ENCODE results near the gene RBM4B. TPM values are rescaled to one million over a fixed set of nuclear protein-coding genes. Genes with fewer than 3 reads are reported as not detected.
A peak's percentile ranks its signal among the peaks of the same experiment; 100 is the strongest.

The RBM4B gene
- total RNA-seq, 4 donors from 2014 or later, result 4.5 to 11.7 (median 6.5) TPM

DNA sequence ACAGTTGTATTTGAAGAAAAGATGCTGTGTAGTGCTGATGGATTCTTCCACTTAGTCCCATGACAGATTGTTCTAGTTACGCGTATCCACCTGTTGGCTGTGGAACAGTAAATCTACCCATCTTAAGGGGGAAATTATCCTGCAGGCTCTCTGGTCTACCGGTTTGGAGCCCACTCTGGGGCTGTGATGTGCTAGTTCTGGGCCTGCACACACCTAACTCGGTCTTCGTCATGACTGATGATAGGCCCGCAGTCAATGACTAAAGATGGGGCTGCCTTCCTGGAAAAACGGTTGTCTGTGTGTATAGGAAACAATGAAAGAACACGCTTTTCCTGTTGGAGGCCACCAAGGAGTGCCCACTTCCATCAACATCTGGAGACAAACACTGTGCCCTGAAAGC, 6.2 kb upstream of the RBM4B start:
- no peak overlapping the region for H3K4me3 ChIP-seq
- no peaks in the 10 kb centered on the region for H3K9me3 ChIP-seq
- no peaks in the 10 kb centered on the region for H3K4me1 ChIP-seq
- H3K27ac ChIP-seq, result no peak overlapping the region
- intact Hi-C loops (cut with DNase I; ENCODE audit: low total_unique reads) (no loop called here), in situ Hi-C loops (cut with MboI; ENCODE audit: low sequenced_read_pairs in 4 of 4) (loop anchor here in 2 of 4 donors (5.0 to 25.0 kb wide), 2 partner anchors 102 to 272 kb away; partner anchors contain the start of gene NPAS4 (in 2 of the 2))
- no peaks in the 10 kb centered on the region for H3K27me3 ChIP-seq
- TF ChIP-seq, protein P1, sequence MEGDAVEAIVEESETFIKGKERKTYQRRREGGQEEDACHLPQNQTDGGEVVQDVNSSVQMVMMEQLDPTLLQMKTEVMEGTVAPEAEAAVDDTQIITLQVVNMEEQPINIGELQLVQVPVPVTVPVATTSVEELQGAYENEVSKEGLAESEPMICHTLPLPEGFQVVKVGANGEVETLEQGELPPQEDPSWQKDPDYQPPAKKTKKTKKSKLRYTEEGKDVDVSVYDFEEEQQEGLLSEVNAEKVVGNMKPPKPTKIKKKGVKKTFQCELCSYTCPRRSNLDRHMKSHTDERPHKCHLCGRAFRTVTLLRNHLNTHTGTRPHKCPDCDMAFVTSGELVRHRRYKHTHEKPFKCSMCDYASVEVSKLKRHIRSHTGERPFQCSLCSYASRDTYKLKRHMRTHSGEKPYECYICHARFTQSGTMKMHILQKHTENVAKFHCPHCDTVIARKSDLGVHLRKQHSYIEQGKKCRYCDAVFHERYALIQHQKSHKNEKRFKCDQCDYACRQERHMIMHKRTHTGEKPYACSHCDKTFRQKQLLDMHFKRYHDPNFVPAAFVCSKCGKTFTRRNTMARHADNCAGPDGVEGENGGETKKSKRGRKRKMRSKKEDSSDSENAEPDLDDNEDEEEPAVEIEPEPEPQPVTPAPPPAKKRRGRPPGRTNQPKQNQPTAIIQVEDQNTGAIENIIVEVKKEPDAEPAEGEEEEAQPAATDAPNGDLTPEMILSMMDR (IDR thresholded peaks at IDR 0.05 in 4 of 5, conservative IDR thresholded peaks at IDR 0.05 in 1 of 5), result no peak
- TF ChIP-seq POLR2A (IDR thresholded peaks at IDR 0.05), result no peak
- H3K36me3 ChIP-seq, result no peaks in the 10 kb centered on the region
- ATAC-seq (no peak), DNase-seq (no peak)

DNA sequence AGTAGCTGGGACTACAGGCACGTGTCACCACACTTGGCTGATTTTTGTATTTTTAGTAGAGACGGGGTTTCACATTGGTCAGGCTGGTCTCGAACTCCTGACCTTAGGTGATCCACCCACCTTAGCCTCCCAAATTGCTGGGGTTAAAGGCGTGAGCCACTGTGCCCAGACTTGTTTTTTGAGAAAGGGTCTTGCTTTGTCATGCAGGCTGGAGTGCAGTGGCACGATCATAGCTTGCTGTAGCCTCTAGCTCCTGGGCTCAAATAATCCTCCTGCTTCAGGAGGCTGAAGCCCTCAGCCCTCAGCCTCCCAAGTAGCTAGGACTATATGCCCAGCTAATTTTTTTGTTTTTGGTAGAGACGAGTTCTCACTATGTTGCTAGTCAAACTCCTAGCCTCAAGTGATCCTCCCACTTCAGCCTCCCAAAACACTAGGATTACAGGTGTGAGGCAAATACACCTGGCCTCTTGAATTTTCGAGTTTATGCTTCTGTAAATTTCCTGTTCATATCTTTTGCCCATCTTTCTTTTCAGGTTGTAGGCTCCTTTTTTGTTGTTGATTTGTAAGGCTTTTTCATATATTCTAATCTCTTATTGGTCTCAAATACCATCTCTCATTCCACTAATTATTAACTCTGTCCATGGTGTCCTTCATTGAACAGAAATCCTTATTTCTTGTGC, 3.4 kb upstream of the RBM4B start:
- Histone ChIP-seq H3K9me3 (no peaks in the 10 kb centered on the region), H3K27ac (no peak overlapping the region), H3K4me3 (no peak overlapping the region), H3K36me3 (no peaks in the 10 kb centered on the region), H3K4me1 (peaks cover 7 to 12% of the 10 kb centered on the region in 2 donors), H3K27me3 (no peaks in the 10 kb centered on the region)
- TF ChIP-seq, protein P1 (IDR thresholded peaks at IDR 0.05 in 4 of 5, conservative IDR thresholded peaks at IDR 0.05 in 1 of 5), result no peak
- TF ChIP-seq POLR2A (IDR thresholded peaks at IDR 0.05), result no peak
- intact Hi-C loops (cut with DNase I; ENCODE audit: low total_unique reads) (no loop called here), in situ Hi-C loops (cut with MboI; ENCODE audit: low sequenced_read_pairs in 4 of 4) (loop anchor here in 2 of 4 donors (5.0 to 25.0 kb wide), 2 partner anchors 99 to 269 kb away; partner anchors contain the start of gene NPAS4 (in 2 of the 2))
- no peak for ATAC-seq
- DNase-seq, result no peak

DNA sequence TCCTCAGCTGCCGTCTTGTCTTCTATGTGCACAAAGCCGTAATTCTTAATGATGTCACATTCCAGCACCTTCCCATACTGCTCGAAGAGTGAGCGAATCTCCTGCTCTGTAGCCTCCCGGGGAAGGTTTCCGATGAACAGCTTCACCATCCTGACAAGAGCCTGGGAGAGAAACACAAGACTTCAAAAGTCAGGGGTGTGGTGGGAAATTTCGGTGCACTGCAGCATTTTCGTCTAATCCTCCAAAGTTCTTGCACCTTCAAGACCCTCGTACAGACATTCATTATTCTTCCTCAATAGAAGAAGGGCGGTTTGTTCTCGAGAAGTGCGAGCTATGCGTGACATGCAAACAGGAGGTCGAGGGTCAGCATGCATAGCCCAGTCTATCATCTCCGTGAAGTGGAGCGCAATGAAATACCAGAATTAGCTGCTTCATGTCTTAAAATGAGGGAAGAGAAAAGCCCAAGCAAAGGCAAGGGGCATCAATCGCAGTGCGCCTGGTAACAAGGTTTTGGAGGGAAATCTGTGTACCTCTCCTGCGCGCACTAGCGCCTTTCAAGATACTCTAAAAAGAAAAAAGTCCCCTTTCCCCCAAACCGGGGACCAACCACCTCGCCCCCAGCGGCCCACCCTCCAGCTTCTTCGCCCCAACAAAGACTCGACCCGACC, 622 bp downstream of the RBM4B start:
- no peaks in the 10 kb centered on the region for H3K27me3 ChIP-seq
- H3K4me3 ChIP-seq, result peak overlapping the region; percentile 77 to 89 (median 86)
- in situ Hi-C loops (cut with MboI; ENCODE audit: low sequenced_read_pairs in 4 of 4), result loop anchor here (5.0 to 25.0 kb wide), 4 partner anchors 92 to 265 kb away; partner anchors contain the start of gene NPAS4 (in 2 of the 4)

DNA sequence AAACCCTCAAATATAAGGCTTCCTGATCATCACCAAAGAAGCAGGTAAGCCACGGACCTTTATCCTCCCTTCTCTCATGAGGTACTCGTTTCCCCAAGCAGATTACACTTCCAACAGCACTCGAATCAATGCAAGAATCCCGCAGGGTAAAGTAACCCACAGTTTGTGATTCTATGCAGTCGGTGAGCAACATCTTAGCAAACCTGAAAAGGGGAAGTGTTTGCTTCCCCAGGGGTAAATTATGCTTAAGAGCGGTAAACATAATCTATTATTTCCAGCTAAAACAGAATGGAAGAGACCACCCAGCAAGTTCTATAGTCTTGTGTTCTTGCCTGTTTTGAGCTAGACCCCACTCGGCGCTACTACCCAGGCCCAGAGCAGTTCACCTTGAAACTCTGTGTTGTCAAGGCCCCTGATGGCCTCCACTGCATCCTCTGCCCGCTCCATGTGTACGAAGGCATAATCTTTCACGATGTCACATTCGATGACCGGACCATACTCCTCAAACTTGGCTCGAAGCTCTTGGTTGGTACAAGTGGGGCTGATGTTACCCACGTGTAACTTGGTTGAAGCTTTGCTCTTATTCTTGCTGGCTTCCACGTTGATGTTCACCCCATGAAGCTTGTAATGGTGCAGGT, 1.3 kb downstream of the RBM4B start:
- Histone ChIP-seq H3K27me3 (no peaks in the 10 kb centered on the region), H3K27ac (peak overlapping the region in 1 of 4 donors; percentile 13), H3K36me3 (no peaks in the 10 kb centered on the region), H3K4me3 (peak overlapping the region; percentile 77 to 89 (median 86)), H3K4me1 (peaks cover 18 to 31% of the 10 kb centered on the region in 2 donors), H3K9me3 (no peaks in the 10 kb centered on the region)
- DNase-seq (no peak), ATAC-seq (no peak)
- intact Hi-C loops (cut with DNase I; ENCODE audit: low total_unique reads) (loop anchor here (5.0 kb wide), 1 partner anchor 194 kb away; the partner anchor contains the start of gene DPP3), in situ Hi-C loops (cut with MboI; ENCODE audit: low sequenced_read_pairs in 4 of 4) (loop anchor here (5.0 to 25.0 kb wide), 4 partner anchors 92 to 264 kb away; partner anchors contain the start of gene NPAS4 (in 2 of the 4))
- TF ChIP-seq, protein P1 (IDR thresholded peaks at IDR 0.05 in 4 of 5, conservative IDR thresholded peaks at IDR 0.05 in 1 of 5), result no peak
- no peak for TF ChIP-seq POLR2A (IDR thresholded peaks at IDR 0.05)

More for the DNA sequence above, 622 bp downstream of the RBM4B start:
- DNase-seq (no peak), ATAC-seq (no peak)
- TF ChIP-seq, protein P1 (IDR thresholded peaks at IDR 0.05 in 4 of 5, conservative IDR thresholded peaks at IDR 0.05 in 1 of 5), result no peak
- no peak for TF ChIP-seq POLR2A (IDR thresholded peaks at IDR 0.05)
- no peaks in the 10 kb centered on the region for H3K9me3 ChIP-seq
- no peaks in the 10 kb centered on the region for H3K36me3 ChIP-seq
- H3K4me1 ChIP-seq, result peaks cover 18 to 31% of the 10 kb centered on the region in 2 donors
- peak overlapping the region; percentile 96 to 99 (median 98) for H3K27ac ChIP-seq
- intact Hi-C loops (cut with DNase I; ENCODE audit: low total_unique reads), result loop anchor here (1.0 to 5.0 kb wide), 3 partner anchors 39 to 195 kb away; partner anchors contain the start of genes DPP3, RBM14 and RBM4
